GM21529 (cell line): ENCODE results near the gene CCDC63.
"Not testable (repeated sequence)": the region's sequence is repeated elsewhere in the genome, so short reads cannot be mapped to it uniquely, and the experiment has no call there.

Experiments used
- ATAC-seq: cut with Tn5 transposase; IDR thresholded peaks from one replicate; pipeline ENCODE4 v1.9.1; 2021; ENCODE audit not compliant: unreplicated experiment

CCDC63 gene

GRCh38 chr12:110844131-110844530, 2.7 kb upstream of the CCDC63 start:
- no peak for ATAC-seq

- no peak for ATAC-seq
Observed at GRCh38 chr12:110844551-110845338, 2.0 kb upstream of the CCDC63 start.

GRCh38 chr12:110845339-110845682, 1.5 kb upstream of the CCDC63 start:
- ATAC-seq, result no peak

- no peak for ATAC-seq
Observed at GRCh38 chr12:110848314-110848923, 1.6 kb downstream of the CCDC63 start.

- no peak for ATAC-seq
Observed at GRCh38 chr12:110849221-110849620, 2.4 kb downstream of the CCDC63 start.

- ATAC-seq, result no peak
Observed at GRCh38 chr12:110849748-110850403, 3.1 kb downstream of the CCDC63 start.

GRCh38 chr12:110850762-110851161, 4.0 kb downstream of the CCDC63 start:
- no peak for ATAC-seq

- no peak for ATAC-seq
Observed at GRCh38 chr12:110853836-110854235, 7.0 kb downstream of the CCDC63 start.

GRCh38 chr12:110856542-110856941, 9.8 kb downstream of the CCDC63 start:
- no peak for ATAC-seq

- no peak for ATAC-seq
Observed at GRCh38 chr12:110857528-110857927, 10.7 kb downstream of the CCDC63 start.

GRCh38 chr12:110857954-110858353, 11.2 kb downstream of the CCDC63 start:
- ATAC-seq, result not testable (repeated sequence)

GRCh38 chr12:110858848-110859247, 12.1 kb downstream of the CCDC63 start:
- ATAC-seq, result no peak

- no peak for ATAC-seq
Observed at GRCh38 chr12:110860833-110861296, 14.1 kb downstream of the CCDC63 start.

- no peak for ATAC-seq
Observed at GRCh38 chr12:110861729-110862128, 14.9 kb downstream of the CCDC63 start.

- ATAC-seq, result no peak
Observed at GRCh38 chr12:110862329-110862728, 15.5 kb downstream of the CCDC63 start.

- no peak for ATAC-seq
Observed at GRCh38 chr12:110863161-110863560, 16.4 kb downstream of the CCDC63 start.

GRCh38 chr12:110865521-110865920, 18.7 kb downstream of the CCDC63 start:
- ATAC-seq, result no peak

- ATAC-seq, result no peak
Observed at GRCh38 chr12:110869026-110869425, 22.2 kb downstream of the CCDC63 start.

GRCh38 chr12:110869803-110870202, 23.0 kb downstream of the CCDC63 start:
- ATAC-seq, result no peak

GRCh38 chr12:110872100-110872499, 25.3 kb downstream of the CCDC63 start:
- no peak for ATAC-seq

GRCh38 chr12:110874351-110874750, 27.6 kb downstream of the CCDC63 start:
- no peak for ATAC-seq

- no peak for ATAC-seq
Observed at GRCh38 chr12:110874781-110875180, 28.0 kb downstream of the CCDC63 start.
